ENCODE results near the gene LCE3A.
"Not testable (repeated sequence)": the region's sequence is repeated elsewhere in the genome, so short reads cannot be mapped to it uniquely, and the experiment has no call there.

LCE3A gene

DNA sequence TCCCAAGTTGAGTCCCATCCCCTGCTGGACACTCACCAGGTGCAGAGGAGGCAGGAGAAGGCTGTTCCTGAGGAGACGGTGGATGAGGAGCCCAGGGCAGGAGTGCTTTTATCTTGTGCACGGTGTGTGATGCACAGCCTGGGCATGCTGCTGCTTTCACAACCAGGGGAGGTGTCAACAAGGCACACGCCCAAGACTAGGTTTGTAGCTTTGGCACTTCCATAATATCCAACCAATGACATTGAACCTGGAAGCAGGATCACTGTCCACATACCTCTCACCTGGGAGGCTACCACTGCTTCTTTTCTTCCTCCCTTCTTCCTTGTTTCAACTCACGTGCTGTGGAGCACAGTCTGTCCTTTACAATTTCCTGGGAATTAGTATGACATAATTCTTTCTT, 42.5 kb downstream of the LCE3A start, which contains the start of gene LCE3D:
Gene LCE3D (minus strand): TSS at position 84 of the 400 bp plus-strand sequence. CDS start 580 bp downstream, outside the sequence.
- no peak for DNase-seq (ENCODE audit: low read depth)
- no peak for TF ChIP-seq CTCF (conservative IDR thresholded peaks at IDR 0.05; ENCODE audit: low read depth, low read length)
- no peak within 1 kb of the TSS for H3K4me3 ChIP-seq (ENCODE audit: low read depth, low read length)

GRCh38 chr1:152579526-152579925, 43.4 kb downstream of the LCE3A start:
- not testable (repeated sequence) for DNase-seq (ENCODE audit: low read depth); H3K4me3 ChIP-seq (ENCODE audit: low read depth, low read length)

DNA sequence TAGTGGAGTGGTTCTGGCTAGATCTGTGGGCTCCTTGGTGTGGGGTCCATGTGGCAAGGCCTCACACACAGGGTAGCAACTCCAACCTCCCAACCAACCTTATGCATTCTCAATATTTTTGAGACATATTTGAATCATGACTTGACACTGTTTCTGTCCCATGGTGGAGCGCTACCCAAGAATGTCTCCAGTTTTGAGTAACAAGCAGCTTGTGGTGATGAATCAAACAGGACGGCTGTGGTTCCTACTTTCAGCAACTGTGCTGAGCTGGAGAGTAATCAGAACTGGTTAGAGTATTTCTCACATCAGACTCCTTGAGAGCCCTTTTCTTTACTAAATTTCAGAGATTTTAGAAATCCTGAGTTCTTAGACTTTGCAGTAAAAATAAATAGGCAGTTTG, 45.7 kb downstream of the LCE3A start:
- no peak for TF ChIP-seq CTCF (conservative IDR thresholded peaks at IDR 0.05; ENCODE audit: low read depth, low read length)
- no peak for DNase-seq (ENCODE audit: low read depth)
- no peak overlapping the region for H3K4me3 ChIP-seq (ENCODE audit: low read depth, low read length)

Data from choroid plexus epithelial cell (primary cell).